Measurements from ENCODE around the gene LY86.

LY86 gene

GRCh38 chr6:6570929-6571671 lies 17.4 kb upstream of the LY86 start:
- no peak for DNase-seq

GRCh38 chr6:6575143-6575542 lies 13.4 kb upstream of the LY86 start:
- no peak for DNase-seq

GRCh38 chr6:6577735-6578134 lies 10.8 kb upstream of the LY86 start:
- DNase-seq, result no peak

GRCh38 chr6:6579281-6579680 lies 9.2 kb upstream of the LY86 start:
- DNase-seq, result no peak

- no peak for DNase-seq
Measured at GRCh38 chr6:6580225-6580856, 8.2 kb upstream of the LY86 start.

GRCh38 chr6:6581054-6581453 lies 7.5 kb upstream of the LY86 start:
- peak; percentile 53 for DNase-seq

GRCh38 chr6:6582131-6582530 lies 6.4 kb upstream of the LY86 start:
- DNase-seq, result no peak

GRCh38 chr6:6583836-6584235 lies 4.7 kb upstream of the LY86 start:
- DNase-seq, result no peak

- no peak for DNase-seq
Measured at GRCh38 chr6:6584310-6585002, 4.1 kb upstream of the LY86 start.

GRCh38 chr6:6585003-6585311 lies 3.6 kb upstream of the LY86 start:
- DNase-seq, result no peak

- no peak for DNase-seq
Measured at GRCh38 chr6:6586167-6586566, 2.4 kb upstream of the LY86 start.

- DNase-seq, result no peak
Measured at GRCh38 chr6:6586671-6587526, 1.6 kb upstream of the LY86 start.

GRCh38 chr6:6587696-6588063 lies 840 bp upstream of the LY86 start:
- DNase-seq, result no peak

GRCh38 chr6:6588924-6589709 lies 597 bp downstream of the LY86 start:
- DNase-seq, result no peak

GRCh38 chr6:6590530-6590929 lies 2.0 kb downstream of the LY86 start:
- DNase-seq, result no peak

- DNase-seq, result no peak
Measured at GRCh38 chr6:6591778-6592465, 3.4 kb downstream of the LY86 start.

- DNase-seq, result no peak
Measured at GRCh38 chr6:6592826-6593475, 4.4 kb downstream of the LY86 start.

- no peak for DNase-seq
Measured at GRCh38 chr6:6593867-6594468, 5.4 kb downstream of the LY86 start.

GRCh38 chr6:6595025-6595424 lies 6.5 kb downstream of the LY86 start:
- no peak for DNase-seq

- DNase-seq, result no peak
Measured at GRCh38 chr6:6595952-6596351, 7.4 kb downstream of the LY86 start.
